ENCODE measurements around the gene MYBPH.
A peak's percentile ranks its signal among the peaks of the same experiment; 100 is the strongest.

MYBPH gene

GRCh38 chr1:203175237-203175826 is at the start of gene MYBPH:
MYBPH (minus strand) TSS chr1:203175826; CDS start chr1:203175755, 71 bp downstream.
- DNase-seq (ENCODE audit: low spot score) = no peak

GRCh38 chr1:203225071-203225470 is 49.4 kb upstream of the MYBPH start:
- DNase-seq (ENCODE audit: low spot score) = no peak

- DNase-seq (ENCODE audit: low spot score) = no peak
Observed at GRCh38 chr1:203223012-203223775, 47.6 kb upstream of the MYBPH start.

- DNase-seq (ENCODE audit: low spot score) = no peak
Observed at GRCh38 chr1:203219934-203220333, 44.3 kb upstream of the MYBPH start.

- no peak for DNase-seq (ENCODE audit: low spot score)
Observed at GRCh38 chr1:203219171-203219570, 43.5 kb upstream of the MYBPH start.

- no peak for DNase-seq (ENCODE audit: low spot score)
Observed at GRCh38 chr1:203217668-203218067, 42.0 kb upstream of the MYBPH start.

GRCh38 chr1:203217139-203217655 is 41.6 kb upstream of the MYBPH start:
- DNase-seq (ENCODE audit: low spot score) = no peak

GRCh38 chr1:203216274-203217138 is 40.9 kb upstream of the MYBPH start:
- peak; percentile 59 for DNase-seq (ENCODE audit: low spot score)

GRCh38 chr1:203215573-203215972 is 39.9 kb upstream of the MYBPH start:
- no peak for DNase-seq (ENCODE audit: low spot score)

- DNase-seq (ENCODE audit: low spot score) = no peak
Observed at GRCh38 chr1:203214871-203215270, 39.2 kb upstream of the MYBPH start.

- no peak for DNase-seq (ENCODE audit: low spot score)
Observed at GRCh38 chr1:203213126-203213525, 37.5 kb upstream of the MYBPH start.

- no peak for DNase-seq (ENCODE audit: low spot score)
Observed at GRCh38 chr1:203211812-203212211, 36.2 kb upstream of the MYBPH start.

GRCh38 chr1:203210988-203211387 is 35.4 kb upstream of the MYBPH start:
- DNase-seq (ENCODE audit: low spot score) = no peak

- DNase-seq (ENCODE audit: low spot score) = no peak
Observed at GRCh38 chr1:203210350-203210749, 34.7 kb upstream of the MYBPH start.

GRCh38 chr1:203208181-203208580 is 32.6 kb upstream of the MYBPH start:
- no peak for DNase-seq (ENCODE audit: low spot score)

- DNase-seq (ENCODE audit: low spot score) = no peak
Observed at GRCh38 chr1:203207751-203208150, 32.1 kb upstream of the MYBPH start.

- DNase-seq (ENCODE audit: low spot score) = no peak
Observed at GRCh38 chr1:203206129-203206687, 30.6 kb upstream of the MYBPH start.

GRCh38 chr1:203204756-203205155 is 29.1 kb upstream of the MYBPH start:
- no peak for DNase-seq (ENCODE audit: low spot score)

GRCh38 chr1:203202431-203203245 is 27.0 kb upstream of the MYBPH start:
- no peak for DNase-seq (ENCODE audit: low spot score)

- DNase-seq (ENCODE audit: low spot score) = no peak
Observed at GRCh38 chr1:203201516-203202205, 26.0 kb upstream of the MYBPH start.

GRCh38 chr1:203200916-203201315 is 25.3 kb upstream of the MYBPH start:
- DNase-seq (ENCODE audit: low spot score) = no peak

Measured in germinal center (tissue), 1 donor.